Activated CD4-positive, CD25-positive, alpha-beta regulatory T cell treated with anti-CD3 and anti-CD28 coated beads, Interleukin-2, amount 50 U/mL, for 16 hours (primary cell): Measurements from ENCODE around the gene BICDL2.

Experiments used
- DNase-seq: peaks from one replicate; pipeline ENCODE4 v3.0.0-alpha.2; 2020; ENCODE audit warnings: low read depth, low spot score

Gene BICDL2

DNA sequence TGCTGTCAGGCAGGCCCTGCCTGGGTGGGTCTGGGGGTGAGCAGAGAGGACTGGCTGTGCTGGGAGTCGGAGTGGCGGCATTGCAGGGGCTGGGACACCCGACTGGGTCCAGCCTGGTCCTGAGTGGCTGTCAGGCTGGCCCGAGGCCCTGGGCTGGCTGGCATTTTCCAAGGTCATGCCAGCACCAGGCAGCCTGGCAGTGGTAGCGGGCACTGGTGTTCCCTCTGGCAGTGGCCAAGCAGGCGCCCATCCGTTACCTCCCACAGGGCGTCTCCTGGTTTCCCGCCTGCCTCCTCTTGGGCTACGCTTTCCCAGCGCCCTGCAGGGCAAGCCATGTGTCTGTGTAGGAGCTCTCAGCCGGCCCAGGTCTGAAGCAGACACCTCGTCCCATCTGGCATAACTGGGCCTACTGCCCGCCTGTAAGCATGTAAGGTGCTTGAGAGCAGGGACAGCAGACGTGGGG is 50.8 kb downstream of the BICDL2 start:
- no peak for DNase-seq

- no peak for DNase-seq
Measured at GRCh38 chr16:2985462-2985861, 51.3 kb downstream of the BICDL2 start.

DNA sequence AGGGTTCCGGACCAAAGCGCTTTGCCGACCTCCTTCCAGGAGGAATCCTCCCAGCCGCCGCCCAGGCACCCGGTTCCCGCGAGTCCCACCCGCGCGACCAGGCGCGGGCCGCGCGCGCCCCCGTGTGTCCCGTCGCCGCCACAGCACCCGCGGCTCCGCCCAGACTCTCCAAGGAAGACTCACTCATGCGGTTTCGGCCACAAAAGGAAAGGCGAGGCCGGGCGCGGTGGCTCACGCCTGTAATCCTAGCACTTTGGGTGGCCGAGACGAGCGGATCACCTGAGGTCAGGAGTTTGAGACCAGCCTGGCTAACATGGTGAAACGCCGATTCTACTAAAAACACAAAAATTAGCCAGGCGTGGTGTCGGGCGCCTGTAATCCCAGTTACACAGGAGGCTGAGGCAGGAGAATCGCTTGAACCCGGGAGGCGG is 53.0 kb downstream of the BICDL2 start:
- peak; percentile 40 for DNase-seq

- DNase-seq: no peak
Measured at GRCh38 chr16:2982402-2982801, 54.3 kb downstream of the BICDL2 start.

GRCh38 chr16:2981899-2982250 is 54.9 kb downstream of the BICDL2 start:
- no peak for DNase-seq

- no peak for DNase-seq
Measured at GRCh38 chr16:2981177-2981898, 55.4 kb downstream of the BICDL2 start.

GRCh38 chr16:2980227-2981176 is 56.2 kb downstream of the BICDL2 start, which contains the start of gene PKMYT1:
Gene PKMYT1, minus strand, starts transcription at chr16:2980446. Its CDS starts 789 bp downstream, at chr16:2979657.
- DNase-seq: peak; percentile 88

DNA sequence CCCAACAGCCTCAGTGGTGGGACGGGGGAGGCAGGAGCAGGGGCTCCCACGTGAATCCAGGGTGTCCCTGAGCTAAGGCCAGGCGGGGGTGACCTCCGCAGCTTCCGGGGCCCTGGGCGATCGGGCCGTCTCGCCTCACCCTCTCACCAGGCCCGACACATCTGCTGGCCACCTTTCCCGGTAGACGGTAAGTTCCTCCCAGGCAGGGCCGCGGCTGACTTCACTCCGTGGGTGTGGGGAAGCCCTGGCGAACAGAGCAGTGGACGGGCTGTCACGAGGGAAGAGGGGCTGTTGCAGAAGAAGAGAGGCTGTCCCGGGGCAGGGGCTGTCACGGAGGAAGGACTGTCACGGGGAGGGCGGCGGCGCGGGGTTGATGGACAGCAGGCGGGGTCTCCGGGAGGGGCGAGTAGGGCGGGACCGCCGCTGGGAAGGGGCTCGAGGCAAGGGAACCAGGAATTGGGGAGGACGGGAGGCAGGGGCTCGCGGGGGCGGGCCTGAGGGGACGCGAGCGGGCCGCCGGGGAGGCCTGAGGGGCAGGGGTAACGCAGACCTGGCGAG is 57.0 kb downstream of the BICDL2 start:
- no peak for DNase-seq
